GM23338 (cell line): ENCODE results near the gene RND3. TPM values are rescaled to one million over a fixed set of nuclear protein-coding genes. Genes with fewer than 3 reads are reported as not detected.

Experiments
- ATAC-seq: fragments of 200-7000 bp; cut with Tn5 transposase; 3 replicates; pipeline ENCODE4 v1.9.1; 2020
- DNase-seq: peaks from one replicate; pipeline ENCODE4 v3.0.0-alpha.2; 2015; ENCODE audit warnings: low spot score
- H2AFZ ChIP-seq: fragments of 200-600 bp; sonication (generic); 2 replicates; pipeline ENCODE4 v1.8.0; 2016; ENCODE audit warnings: antibody characterized with exemption, mild to moderate bottlenecking, moderate library complexity
- H3F3A ChIP-seq: fragments of 200-600 bp; sonication (generic); replicated peaks from 2 replicates; pipeline ENCODE4 v1.8.0; 2017; ENCODE audit warnings: antibody characterized with exemption, mixed run types, low read depth
- H3K27ac ChIP-seq: fragments of 200-600 bp; sonication (generic); 2 replicates; pipeline ENCODE4 v1.6.1; 2016; ENCODE audit warnings: low read depth
- H3K27me3 ChIP-seq: fragments of 200-600 bp; sonication (generic); 2 replicates; pipeline ENCODE4 v1.8.0; 2016; ENCODE audit warnings: mild to moderate bottlenecking, mixed run types, moderate library complexity; ENCODE audit not compliant: insufficient read depth
- H3K36me3 ChIP-seq: fragments of 200-600 bp; sonication (generic); 2 replicates; pipeline ENCODE4 v1.8.0; 2016; ENCODE audit warnings: mild to moderate bottlenecking; ENCODE audit not compliant: insufficient read depth
- H3K4me1 ChIP-seq: fragments of 200-600 bp; sonication (generic); 2 replicates; pipeline ENCODE4 v1.8.0; 2016; ENCODE audit warnings: mild to moderate bottlenecking, moderate library complexity; ENCODE audit not compliant: insufficient read depth
- H3K4me2 ChIP-seq: fragments of 200-600 bp; sonication (generic); 2 replicates; pipeline ENCODE4 v1.7.1; 2017; ENCODE audit warnings: mixed run types
- H3K4me3 ChIP-seq: fragments of 200-600 bp; sonication (generic); 2 replicates; pipeline ENCODE4 v1.6.1; 2016; ENCODE audit warnings: mixed run types
- H3K79me2 ChIP-seq: fragments of 200-600 bp; sonication (generic); replicated peaks from 2 replicates; pipeline ENCODE4 v1.8.0; 2017; ENCODE audit warnings: mild to moderate bottlenecking; ENCODE audit not compliant: insufficient read depth
- H3K9me2 ChIP-seq: fragments of 200-600 bp; sonication (generic); 2 replicates; pipeline ENCODE4 v1.8.0; 2017; ENCODE audit not compliant: insufficient read depth
- H4K20me1 ChIP-seq: fragments of 200-600 bp; sonication (generic); replicated peaks from 2 replicates; pipeline ENCODE4 v1.8.0; 2017; ENCODE audit warnings: mild to moderate bottlenecking; ENCODE audit not compliant: insufficient read depth
- H3K27ac Mint-ChIP-seq: 2 replicates; pipeline ENCODE4 v1.8.0; 2020; ENCODE audit warnings: inconsistent platforms, mild to moderate bottlenecking, moderate library complexity, mixed read lengths
- H3K27me3 Mint-ChIP-seq: 3 replicates; pipeline ENCODE4 v1.8.0; 2022; ENCODE audit warnings: low read depth, mild to moderate bottlenecking, moderate library complexity, mixed read lengths, inconsistent platforms; ENCODE audit not compliant: insufficient read depth, poor library complexity
- H3K36me3 Mint-ChIP-seq: 3 replicates; pipeline ENCODE4 v1.8.0; 2021; ENCODE audit warnings: low read depth, mild to moderate bottlenecking, inconsistent platforms, moderate library complexity, mixed read lengths
- H3K4me1 Mint-ChIP-seq: 3 replicates; pipeline ENCODE4 v1.8.0; 2020; ENCODE audit warnings: mild to moderate bottlenecking, inconsistent platforms, mixed read lengths
- H3K4me3 Mint-ChIP-seq: 3 replicates; pipeline ENCODE4 v1.8.0; 2021; ENCODE audit warnings: moderate library complexity, mild to moderate bottlenecking, inconsistent platforms, mixed read lengths
- H3K9me3 Mint-ChIP-seq: 3 replicates; pipeline ENCODE4 v1.8.0; 2020; ENCODE audit warnings: moderate library complexity, mild to moderate bottlenecking, inconsistent platforms, mixed read lengths
- CREB1 ChIP-seq: fragments of 250-450 bp; sonication (Bioruptor Pico); IDR thresholded peaks from 2 replicates; pipeline ENCODE4 v1.5.0; 2020; ENCODE audit warnings: low read depth, mild to moderate bottlenecking, moderate library complexity
- EZH2 ChIP-seq: fragments of 200-600 bp; sonication (generic); IDR thresholded peaks from one replicate; pipeline ENCODE4 v1.8.0; 2017; ENCODE audit warnings: antibody characterized with exemption, mild to moderate bottlenecking, low read depth; ENCODE audit not compliant: unreplicated experiment
- NANOG ChIP-seq: IDR thresholded peaks from 2 replicates; pipeline ENCODE4 v1.6.1; 2016; ENCODE audit warnings: antibody characterized with exemption, borderline replicate concordance
- POLR2AphosphoS5 ChIP-seq: IDR thresholded peaks from 2 replicates; pipeline ENCODE4 v1.6.1; 2016; ENCODE audit warnings: antibody characterized with exemption, low read depth
- long read RNA-seq: library from polyadenylated mRNA; unstranded; transcript quantifications from one replicate; pipeline ENCODE4 v2.0.0, GENCODE V29; 2020; ENCODE audit not compliant: unreplicated experiment
- polyA plus RNA-seq: library from polyadenylated mRNA; unstranded; fragments of >200 nt; fragmentation: Nextera tagmentation; extraction: Ambion mirVana; gene quantifications from 2 replicates; pipeline ENCODE4 v1.2.1, GENCODE V29; 2016
- total RNA-seq: library from RNA; depleted of rRNA; stranded (reverse); fragments of >200 nt; shearing (Covaris generic); gene quantifications from 2 replicates; pipeline ENCODE4 v1.2.3, GENCODE V29; 2014; rRNA removed
- TF ChIP-seq, protein P1 (sequence below): IDR thresholded peaks from one replicate; pipeline ENCODE4 v1.6.1; 2018; ENCODE audit warnings: antibody characterized with exemption; ENCODE audit not compliant: unreplicated experiment
- TF ChIP-seq, protein P2 (sequence below): IDR thresholded peaks from 2 replicates; pipeline ENCODE4 v1.6.1; 2016; ENCODE audit warnings: antibody characterized with exemption
- TF ChIP-seq, protein P3 (sequence below), 2 experiments: fragments of 200-600 bp in 1 of 2; sonication (generic) in 1 of 2; conservative IDR thresholded peaks; 2 replicates each; pipeline versions ENCODE4 v1.5.1 to v1.6.1; 2016 to 2017; ENCODE audit warnings: antibody characterized with exemption in 2 of 2, low read depth in 2 of 2, mild to moderate bottlenecking in 2 of 2, moderate library complexity in 1 of 2

RND3 gene, protein sequence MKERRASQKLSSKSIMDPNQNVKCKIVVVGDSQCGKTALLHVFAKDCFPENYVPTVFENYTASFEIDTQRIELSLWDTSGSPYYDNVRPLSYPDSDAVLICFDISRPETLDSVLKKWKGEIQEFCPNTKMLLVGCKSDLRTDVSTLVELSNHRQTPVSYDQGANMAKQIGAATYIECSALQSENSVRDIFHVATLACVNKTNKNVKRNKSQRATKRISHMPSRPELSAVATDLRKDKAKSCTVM
- total RNA-seq (55.3 and 55.7 TPM in 2 replicates), polyA plus RNA-seq (42.3 and 48.2 TPM in 2 replicates)
- long read RNA-seq, transcript RND3-201 (6 exons, 2,711 nt) = major isoform, 18 of 25 reads
- long read RNA-seq, partial matches to known transcripts = 1 of 25 reads
- long read RNA-seq, other reads (novel, unspliced or antisense) = 6 of 25 reads

DNA sequence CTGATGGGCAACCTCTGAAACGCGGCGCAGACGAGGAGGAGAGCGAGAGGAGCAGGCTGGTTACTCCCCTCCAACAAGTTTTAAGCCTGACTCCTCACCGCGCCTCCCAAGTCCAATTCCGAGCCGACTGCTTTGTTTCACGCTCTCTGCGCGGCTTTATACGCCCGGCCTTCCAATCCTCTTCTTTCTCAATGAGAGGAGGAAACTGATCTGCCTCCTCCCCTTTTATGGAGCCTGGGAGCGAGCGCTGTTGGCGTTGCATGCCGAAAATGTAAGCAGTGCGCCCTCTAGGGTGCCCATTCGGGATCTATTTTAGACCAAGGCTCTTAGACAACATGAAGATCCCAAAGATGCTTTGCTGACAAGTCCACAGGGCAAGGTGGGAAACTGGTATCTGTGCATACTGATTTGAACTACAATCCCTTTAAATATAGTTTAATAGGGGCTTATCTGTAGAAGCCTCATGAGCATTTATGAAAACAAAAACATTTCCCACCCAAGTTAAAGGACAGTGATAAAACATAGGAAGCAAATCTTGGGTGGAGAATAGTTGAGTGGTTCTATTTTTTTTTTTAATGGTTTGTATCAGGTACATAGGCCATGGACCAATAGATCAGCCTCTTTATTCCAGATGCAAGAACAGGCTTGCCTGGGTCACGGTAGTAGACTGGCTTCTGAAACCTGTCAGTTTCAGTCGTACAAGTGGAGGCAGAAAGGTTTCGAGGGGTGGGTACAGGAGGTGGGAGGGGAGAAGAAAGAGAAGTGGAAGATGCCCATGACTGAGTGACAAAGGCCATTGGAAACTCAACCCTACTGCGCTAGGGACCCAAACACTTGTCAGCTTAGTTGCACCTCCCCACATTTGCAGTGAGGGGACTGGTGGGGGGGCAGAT, at the start of gene RND3:
RND3 (minus strand) TSS at position 131 of the 893 bp plus-strand sequence. CDS start 250 bp downstream, outside the sequence.
- peak within 1 kb of the TSS; percentile 98 for H3K4me3 Mint-ChIP-seq

More for the DNA sequence above, at the start of gene RND3:
- H3K4me1 ChIP-seq = peaks cover 21% of the 10 kb centered on the region
- H3K27me3 Mint-ChIP-seq = peaks cover 20% of the 10 kb centered on the region
- DNase-seq (peak; percentile 99), ATAC-seq (peak; percentile 36)
- H3K9me3 Mint-ChIP-seq = no peaks in the 10 kb centered on the region; the same call in 2 of the 3 replicates
- H3K36me3 ChIP-seq = peaks cover 10% of the 10 kb centered on the region
- H3K4me2 ChIP-seq = peak within 1 kb of the TSS; percentile 91
- peaks cover 43% of the 10 kb centered on the region for H3K36me3 Mint-ChIP-seq
- peak within 1 kb of the TSS; percentile 91 for H3K27ac Mint-ChIP-seq
- no peak within 1 kb of the TSS for H3K27ac ChIP-seq
- TF ChIP-seq, protein P1, sequence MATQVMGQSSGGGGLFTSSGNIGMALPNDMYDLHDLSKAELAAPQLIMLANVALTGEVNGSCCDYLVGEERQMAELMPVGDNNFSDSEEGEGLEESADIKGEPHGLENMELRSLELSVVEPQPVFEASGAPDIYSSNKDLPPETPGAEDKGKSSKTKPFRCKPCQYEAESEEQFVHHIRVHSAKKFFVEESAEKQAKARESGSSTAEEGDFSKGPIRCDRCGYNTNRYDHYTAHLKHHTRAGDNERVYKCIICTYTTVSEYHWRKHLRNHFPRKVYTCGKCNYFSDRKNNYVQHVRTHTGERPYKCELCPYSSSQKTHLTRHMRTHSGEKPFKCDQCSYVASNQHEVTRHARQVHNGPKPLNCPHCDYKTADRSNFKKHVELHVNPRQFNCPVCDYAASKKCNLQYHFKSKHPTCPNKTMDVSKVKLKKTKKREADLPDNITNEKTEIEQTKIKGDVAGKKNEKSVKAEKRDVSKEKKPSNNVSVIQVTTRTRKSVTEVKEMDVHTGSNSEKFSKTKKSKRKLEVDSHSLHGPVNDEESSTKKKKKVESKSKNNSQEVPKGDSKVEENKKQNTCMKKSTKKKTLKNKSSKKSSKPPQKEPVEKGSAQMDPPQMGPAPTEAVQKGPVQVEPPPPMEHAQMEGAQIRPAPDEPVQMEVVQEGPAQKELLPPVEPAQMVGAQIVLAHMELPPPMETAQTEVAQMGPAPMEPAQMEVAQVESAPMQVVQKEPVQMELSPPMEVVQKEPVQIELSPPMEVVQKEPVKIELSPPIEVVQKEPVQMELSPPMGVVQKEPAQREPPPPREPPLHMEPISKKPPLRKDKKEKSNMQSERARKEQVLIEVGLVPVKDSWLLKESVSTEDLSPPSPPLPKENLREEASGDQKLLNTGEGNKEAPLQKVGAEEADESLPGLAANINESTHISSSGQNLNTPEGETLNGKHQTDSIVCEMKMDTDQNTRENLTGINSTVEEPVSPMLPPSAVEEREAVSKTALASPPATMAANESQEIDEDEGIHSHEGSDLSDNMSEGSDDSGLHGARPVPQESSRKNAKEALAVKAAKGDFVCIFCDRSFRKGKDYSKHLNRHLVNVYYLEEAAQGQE = no peak
- TF ChIP-seq NANOG (no peak), POLR2AphosphoS5 (peak; percentile 98), EZH2 (no peak), CREB1 (peak; percentile 53)
- TF ChIP-seq, protein P2, sequence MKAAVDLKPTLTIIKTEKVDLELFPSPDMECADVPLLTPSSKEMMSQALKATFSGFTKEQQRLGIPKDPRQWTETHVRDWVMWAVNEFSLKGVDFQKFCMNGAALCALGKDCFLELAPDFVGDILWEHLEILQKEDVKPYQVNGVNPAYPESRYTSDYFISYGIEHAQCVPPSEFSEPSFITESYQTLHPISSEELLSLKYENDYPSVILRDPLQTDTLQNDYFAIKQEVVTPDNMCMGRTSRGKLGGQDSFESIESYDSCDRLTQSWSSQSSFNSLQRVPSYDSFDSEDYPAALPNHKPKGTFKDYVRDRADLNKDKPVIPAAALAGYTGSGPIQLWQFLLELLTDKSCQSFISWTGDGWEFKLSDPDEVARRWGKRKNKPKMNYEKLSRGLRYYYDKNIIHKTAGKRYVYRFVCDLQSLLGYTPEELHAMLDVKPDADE = peak; percentile 53; the same call in 1 of the 2 replicates
- TF ChIP-seq, protein P3, sequence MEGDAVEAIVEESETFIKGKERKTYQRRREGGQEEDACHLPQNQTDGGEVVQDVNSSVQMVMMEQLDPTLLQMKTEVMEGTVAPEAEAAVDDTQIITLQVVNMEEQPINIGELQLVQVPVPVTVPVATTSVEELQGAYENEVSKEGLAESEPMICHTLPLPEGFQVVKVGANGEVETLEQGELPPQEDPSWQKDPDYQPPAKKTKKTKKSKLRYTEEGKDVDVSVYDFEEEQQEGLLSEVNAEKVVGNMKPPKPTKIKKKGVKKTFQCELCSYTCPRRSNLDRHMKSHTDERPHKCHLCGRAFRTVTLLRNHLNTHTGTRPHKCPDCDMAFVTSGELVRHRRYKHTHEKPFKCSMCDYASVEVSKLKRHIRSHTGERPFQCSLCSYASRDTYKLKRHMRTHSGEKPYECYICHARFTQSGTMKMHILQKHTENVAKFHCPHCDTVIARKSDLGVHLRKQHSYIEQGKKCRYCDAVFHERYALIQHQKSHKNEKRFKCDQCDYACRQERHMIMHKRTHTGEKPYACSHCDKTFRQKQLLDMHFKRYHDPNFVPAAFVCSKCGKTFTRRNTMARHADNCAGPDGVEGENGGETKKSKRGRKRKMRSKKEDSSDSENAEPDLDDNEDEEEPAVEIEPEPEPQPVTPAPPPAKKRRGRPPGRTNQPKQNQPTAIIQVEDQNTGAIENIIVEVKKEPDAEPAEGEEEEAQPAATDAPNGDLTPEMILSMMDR (conservative IDR thresholded peaks at IDR 0.05; ENCODE audit: low read depth in 2 of 2) = peak; percentile 88 to 90
- peak within 1 kb of the TSS; percentile 97 for H3K4me3 ChIP-seq
- H4K20me1 ChIP-seq = peaks cover 24% of the 10 kb centered on the region
- peaks cover 19% of the 10 kb centered on the region for H3K4me1 Mint-ChIP-seq
- H2AFZ ChIP-seq = no peak within 1 kb of the TSS
- no peaks in the 10 kb centered on the region for H3K27me3 ChIP-seq
- H3K9me2 ChIP-seq = no peaks in the 10 kb centered on the region
- peaks cover 46% of the 10 kb centered on the region for H3K79me2 ChIP-seq
- H3F3A ChIP-seq = no peaks in the 10 kb centered on the region
